NCI-H187 treated with DMSO at 0.1 percent for 48 hours (cell line): ENCODE measurements around the gene PRKN.
"Not testable (repeated sequence)": the region's sequence is repeated elsewhere in the genome, so short reads cannot be mapped to it uniquely, and the experiment has no call there.

Source experiments
- DNase-seq: peaks from one replicate; lab custom pipeline; 2025; lab: John Stamatoyannopoulos, UW

The PRKN gene

DNA sequence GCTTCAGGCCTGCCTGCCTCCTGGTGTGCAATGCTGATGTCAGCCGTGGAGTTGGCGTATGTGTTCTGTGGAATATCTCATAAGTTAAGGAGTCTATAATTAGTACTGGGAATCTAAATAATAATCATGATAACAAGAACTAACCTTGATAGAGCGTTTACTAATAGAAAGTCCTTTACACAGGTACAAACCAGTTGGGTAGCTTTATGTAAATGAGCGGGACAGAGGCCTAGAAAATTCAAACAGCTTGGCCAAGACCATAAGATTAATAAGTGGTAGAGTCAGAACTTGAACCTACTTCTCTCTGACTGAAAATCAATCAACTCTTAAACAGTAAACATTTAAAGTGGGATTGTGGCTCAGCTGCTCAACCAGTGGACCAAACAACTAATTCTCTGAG, 882.8 kb downstream of the PRKN start:
- no peak for DNase-seq

DNA sequence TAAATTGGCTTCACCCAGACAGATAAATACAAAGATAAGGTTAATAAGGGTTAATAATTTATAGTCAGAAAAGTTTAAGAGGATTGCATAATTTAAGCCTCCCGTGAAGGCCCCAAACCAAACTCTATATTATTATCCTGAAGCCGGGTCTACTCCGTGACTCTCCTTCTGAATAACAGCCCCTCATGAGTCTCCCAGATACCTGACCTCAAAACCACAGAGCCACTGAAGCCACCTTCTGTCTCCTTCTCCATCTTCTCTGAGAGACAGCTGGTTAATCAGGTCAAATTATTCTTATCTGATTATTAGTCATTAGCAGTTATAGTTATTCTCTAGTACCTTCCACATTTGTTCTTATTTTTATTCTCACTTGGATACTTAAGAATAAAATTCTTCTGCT, 884.5 kb downstream of the PRKN start:
- no peak for DNase-seq

DNA sequence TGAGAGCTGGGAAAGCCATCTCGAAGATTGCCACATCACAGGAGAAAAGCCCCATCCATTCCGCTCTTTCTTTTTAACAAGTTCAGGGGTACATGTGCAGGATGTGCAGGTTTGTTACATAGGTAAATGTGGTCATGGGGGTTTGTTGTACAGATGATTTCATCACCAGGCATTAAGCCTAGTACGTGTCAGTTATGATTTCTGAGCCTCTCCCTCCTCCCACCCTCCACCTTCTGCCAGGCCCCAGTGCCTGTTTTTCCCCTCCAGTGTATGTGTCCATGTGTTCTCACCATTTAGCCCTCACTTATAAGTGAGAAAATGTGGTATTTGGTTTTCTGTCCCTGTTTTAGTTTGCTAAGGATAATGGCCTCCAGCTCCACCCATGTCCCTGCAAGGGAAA, 887.2 kb downstream of the PRKN start:
- DNase-seq: no peak

DNA sequence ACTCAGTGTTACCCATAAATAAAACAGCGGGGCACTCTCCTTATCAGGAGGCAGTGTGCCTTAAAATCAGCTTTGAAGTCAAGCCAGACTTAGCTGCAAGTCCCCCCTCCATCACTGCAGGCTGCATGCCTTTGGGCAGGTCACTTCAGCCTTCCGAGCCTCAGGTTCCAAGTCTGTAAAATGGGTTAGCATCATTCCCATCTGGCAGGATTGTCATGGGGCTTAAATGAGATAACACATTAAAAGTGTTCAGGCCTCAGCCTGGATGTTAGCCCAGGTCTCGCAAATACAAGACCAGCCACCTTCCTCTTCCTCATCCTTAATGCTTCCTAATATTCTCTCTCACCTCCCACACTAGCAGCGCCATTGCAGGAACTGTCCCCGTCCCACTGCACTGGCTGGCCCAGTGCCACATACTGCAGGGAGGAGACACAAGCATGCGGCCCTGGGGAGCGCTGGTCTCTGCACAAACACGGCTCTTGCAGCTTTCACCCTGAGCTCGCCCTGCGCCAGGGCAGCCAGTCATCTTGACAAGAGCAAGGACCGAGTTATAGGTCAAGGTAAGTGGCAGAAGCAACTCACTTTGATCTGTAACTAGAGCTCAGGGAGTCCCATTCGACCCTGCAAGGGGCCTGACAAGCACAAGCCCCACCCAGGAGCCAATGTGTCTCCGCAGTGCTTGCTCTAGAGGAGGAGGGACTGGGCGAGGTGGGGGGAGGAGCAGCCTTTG, 889.1 kb downstream of the PRKN start:
- DNase-seq: no peak

DNA sequence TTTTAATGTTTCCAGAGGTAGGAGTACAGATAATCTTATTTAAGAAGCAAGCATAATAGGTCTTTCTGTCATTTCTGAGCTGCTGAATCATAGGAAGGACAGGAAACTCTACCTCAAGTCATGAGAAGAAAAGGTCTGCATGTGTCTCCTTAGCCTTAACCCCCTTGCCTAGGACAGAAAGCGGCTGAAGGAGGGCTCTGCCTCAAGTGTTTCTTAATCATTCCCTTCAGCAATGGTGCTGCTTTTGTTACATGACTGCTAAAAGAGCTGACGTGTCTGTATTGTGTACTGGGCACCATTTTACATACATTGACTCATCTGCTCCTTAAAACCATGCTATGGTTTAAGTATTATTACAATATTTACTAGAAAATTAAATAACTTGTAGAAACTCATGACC, 889.7 kb downstream of the PRKN start:
- DNase-seq: no peak

DNA sequence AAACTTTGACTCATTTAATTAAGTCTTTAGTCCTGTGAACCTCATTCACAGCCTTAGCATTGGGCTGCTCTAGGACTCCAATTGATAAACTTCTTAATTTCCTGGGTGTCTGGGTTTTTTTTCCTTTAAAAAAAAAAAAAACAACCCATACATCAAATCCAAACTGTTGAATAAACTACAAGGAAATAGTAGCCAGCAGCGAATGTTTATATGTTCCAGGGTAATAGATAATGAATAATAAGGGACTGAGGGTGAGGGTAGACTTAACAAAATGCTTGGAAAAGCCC, 890.2 kb downstream of the PRKN start:
- no peak for DNase-seq

DNA sequence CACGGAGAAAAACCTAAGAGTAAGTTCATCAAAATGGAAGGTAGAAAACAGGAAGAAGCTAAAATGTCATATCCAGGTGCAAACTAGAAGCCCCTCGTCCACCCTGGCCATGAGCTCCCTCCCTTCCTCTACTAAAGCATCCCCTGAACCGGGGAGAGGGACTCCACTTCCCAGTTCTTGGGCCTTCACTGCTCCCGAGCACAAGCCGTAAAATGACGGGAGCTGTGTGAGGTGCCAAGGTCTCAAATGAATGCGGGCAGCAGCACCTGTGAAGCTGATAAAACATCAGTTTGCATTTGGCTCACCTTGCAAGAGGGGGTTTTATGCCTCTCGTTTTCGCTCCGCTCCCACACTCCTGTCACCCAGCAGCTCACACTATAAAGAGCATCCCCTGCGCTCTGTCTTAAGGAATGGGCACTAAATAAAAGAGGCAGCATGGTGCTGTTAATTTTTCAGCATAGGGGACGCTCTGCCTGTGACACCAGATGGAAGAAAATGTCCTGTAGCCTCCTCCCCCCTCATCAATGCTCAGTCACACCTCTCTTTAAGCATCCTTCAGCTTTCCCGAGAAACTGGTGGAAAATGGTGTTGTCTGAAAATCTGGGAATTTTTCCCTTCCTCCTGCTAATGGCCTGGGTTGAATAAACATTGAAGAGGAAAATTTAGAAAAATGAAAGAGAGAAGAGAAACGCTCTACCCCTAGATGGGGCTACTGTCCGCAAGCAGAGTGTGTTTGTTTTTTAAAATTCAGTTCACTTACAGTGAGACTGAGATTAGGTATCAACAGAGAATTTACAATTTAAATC, 890.7 kb downstream of the PRKN start:
- DNase-seq: no peak

DNA sequence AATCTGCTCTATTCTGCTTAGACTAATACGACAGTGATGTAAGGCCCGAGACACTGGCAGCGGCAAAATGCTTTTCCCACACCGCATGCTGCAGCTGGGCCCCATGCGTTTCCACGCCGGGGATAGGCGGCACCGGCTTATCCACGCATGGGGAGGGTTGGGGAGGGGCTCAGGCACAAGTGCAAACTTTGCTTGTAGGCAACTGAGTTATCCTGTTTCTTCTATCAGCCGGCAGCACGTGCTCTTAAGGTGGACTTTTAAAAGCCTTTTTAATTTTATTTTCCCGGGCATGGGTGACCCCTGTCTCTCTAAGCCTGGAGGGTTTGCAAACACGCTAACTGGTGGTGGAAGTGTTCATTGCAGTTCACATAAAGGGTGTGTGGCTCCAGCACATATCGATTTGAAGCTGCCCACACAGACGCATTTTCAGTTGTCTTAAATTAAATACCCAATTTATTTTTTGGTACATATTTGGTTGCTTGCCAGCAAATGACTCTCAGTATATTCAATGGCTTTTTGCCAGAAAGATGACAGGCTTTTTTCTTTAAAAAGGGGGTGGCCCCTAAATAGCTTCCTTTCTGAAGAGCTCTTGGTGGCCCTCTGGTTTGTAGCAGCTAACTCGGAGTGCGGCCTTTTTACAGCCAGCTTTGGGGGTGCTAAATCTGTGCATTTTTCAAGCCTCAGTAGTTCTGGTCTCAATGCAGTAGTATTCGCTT, 891.9 kb downstream of the PRKN start:
- no peak for DNase-seq

DNA sequence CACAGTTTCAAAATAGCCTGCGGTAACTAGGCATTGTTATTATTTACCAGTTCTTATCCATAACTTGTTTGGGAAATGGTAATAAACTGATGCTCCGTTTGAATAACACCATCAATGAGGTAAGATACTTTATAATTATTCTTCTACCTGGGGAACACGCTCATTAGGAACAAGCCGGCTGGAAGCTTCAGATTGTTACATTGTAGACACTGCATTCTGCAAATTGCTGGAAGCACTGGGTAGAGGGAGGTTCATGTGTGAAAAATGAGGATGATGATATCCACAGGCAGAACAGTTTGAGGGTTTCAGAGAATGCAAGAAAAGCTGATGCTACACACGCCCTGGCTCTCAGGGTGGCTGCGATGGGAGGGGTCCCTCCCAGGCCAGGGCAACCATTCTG, 893.1 kb downstream of the PRKN start:
- no peak for DNase-seq

DNA sequence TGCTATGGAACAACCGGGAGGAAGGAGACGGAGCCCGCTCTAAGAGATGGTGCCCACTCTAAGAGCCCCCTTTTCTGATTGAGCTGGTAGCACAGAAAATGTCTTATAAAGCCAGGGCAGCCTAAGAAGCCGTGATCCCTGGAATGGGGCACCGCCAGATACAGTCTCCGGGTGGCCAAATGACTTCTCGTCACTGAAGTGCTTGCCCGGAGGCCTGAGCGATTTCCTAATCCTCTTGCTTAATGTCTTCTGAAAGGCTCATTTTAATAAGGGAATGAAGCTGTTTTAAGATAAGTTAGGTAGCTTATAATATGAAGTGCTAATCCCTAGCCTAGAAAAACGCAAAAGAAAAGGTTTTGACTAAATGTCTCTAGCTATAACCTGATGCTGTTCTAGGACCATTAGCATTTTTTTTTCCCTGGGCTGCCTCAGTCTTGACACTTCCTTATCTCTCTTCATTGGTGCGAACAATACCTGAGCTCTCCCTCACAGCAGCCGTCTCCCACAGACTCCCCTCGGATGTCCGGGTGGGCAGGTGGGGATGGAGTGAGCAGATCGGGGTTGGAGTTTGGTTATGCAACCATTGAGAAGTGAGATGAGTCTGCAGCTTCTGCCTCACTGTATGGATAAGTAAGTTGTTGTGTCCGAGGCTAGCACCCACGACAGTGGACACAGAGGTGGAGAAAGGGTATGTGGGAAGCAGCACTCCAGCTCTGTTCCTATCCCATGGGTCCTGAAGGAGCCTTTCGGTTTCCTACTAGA, 894.3 kb downstream of the PRKN start:
- DNase-seq: no peak

DNA sequence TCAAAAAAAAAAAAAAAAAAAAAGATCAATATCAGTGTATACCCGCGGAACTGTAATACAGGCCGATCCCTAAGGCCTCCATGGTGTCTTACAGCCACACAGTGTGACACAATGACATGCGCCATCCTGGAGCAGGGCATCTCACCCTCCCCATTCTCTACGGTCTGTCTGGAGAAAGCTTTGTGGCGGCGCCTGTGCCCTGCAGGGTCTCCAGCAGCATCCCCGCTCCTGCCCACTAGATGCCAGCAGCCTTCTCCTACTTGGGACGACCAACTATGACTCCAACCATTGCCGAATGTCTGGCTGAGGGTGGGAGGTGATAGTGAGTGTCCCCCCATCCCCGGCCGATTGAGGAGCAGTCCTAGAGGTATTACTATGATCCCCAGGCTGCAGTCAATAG, 894.9 kb downstream of the PRKN start:
- no peak for DNase-seq

DNA sequence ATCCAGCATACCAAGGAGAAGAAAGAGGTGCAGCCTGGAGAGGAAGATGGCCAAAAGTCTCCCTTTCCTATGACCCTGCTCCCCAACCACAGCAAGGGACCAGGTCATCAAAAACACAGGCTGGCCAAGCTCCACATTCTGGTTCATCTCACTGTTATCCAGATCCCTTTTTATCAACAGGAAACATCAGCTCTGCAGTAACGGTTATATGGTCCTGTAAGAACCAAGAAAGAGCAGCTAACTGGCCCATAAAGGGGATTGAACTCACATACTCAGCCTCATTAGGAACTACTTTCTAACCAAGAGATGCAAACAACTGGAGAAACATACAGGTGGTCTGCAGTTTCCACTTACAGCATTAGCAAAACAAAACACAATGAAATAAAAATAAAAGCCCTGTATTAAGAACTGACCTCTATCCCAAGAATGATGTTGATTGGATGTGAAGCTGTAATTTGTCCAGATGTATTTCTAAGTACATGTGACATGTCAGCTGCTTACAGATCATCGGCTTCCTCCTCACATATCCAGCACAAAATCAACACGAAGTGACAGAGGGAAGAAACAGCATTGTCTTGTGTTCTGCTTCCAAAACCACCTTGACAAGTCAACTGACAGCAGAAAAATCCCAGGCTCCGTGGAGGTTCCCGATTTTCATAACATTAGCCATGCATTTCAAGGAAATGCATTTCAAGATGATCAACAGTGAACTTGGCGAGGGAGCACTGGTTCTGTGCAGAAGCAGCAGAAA, 896.5 kb downstream of the PRKN start:
- DNase-seq: no peak

DNA sequence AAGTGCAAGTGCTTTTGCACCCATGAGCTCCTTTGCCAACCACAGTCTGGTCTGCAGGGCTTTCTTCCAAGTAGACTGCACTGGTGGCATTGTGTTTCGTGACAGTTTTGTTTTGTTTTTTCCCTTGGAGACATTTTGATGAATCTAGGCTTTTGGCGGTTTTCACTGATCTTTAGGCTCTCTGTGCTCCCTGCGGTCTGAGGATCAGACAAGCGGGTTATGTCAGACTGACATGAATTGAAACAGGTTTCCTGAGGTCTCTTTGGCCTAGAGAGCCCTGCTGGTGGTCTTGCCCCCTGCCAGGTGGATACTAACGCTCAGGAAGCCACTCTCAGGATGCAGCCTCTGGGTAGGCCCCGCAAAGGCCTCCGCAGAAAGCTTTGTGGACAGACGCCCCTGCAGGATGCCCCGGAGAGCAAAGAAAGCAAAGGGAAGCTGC, 898.3 kb downstream of the PRKN start:
- DNase-seq: no peak

DNA sequence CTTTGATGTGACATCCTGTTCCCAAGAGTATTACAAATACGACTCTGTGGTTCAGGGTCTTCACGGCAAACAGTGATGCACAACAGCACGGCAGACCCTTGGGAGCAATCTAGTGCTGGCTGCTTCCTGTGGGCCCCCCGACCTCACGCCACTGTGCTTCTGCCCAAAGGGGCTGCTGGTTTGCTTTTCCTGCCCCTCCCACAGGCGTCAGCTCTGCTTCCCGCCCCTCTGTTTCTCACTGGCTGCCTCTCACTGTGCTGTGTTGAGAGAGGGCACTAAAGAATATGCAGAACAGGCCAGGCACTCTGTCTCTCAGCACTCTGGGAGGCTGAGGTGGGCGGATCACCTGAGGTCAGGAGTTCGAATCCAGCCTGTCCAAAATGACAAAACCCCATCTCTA, 899.2 kb downstream of the PRKN start:
- no peak for DNase-seq

DNA sequence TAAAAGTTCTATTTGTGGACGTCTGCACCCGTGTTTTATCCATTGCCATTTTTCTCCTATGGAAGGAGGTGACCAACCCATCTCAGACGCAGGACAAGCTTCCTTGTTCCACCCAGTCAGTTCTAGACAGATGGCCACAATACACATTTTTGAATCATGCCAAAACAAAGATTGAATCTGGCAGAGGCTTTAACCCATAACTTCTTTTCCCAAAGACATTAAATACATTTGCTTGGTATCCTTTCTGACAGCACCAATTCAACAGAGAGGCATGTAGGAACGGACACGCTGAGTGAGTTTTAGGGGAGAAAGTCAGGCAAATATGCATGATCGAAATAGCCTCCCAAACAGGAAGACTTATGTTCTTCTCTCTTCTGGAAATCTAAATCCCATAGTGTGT, 901.1 kb downstream of the PRKN start:
- no peak for DNase-seq

DNA sequence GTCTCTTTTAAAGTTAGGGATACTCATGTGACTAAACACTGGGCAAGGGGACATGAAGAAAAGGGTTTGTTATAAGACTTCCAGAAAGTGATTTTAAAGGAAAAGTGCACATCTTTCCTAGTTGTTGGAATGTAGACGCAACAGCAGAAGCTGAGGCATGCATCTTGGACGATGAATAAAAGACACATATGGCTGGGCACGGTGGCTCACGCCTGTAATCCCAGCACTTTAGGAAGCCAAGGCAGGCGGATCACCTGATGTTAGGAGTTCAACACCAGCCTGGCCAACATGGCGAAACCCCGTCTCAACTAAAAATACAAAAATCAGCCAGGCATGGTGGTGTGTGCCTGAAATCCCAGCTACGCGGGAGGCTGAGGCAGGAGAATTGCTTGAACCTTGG, 905.4 kb downstream of the PRKN start:
- DNase-seq: not testable (repeated sequence)

DNA sequence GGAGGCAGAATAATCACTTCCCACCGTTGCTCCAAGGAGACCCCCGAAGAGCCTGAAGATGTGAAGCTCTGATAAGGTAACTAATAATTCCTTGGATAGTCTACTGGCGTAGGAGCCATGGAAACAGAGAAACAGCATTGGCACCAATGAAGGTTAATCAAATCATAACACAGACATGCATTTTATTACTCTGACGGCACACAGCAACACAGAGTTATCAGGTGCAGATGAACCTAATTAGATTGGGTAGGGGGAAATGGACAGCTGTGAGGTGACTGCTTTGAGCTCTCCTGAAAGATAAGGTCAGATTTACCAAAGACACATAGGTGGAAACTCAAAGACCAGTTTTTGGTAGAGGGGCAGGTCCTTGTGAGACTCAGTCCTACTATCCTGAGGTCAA, 909.7 kb downstream of the PRKN start:
- DNase-seq: no peak

DNA sequence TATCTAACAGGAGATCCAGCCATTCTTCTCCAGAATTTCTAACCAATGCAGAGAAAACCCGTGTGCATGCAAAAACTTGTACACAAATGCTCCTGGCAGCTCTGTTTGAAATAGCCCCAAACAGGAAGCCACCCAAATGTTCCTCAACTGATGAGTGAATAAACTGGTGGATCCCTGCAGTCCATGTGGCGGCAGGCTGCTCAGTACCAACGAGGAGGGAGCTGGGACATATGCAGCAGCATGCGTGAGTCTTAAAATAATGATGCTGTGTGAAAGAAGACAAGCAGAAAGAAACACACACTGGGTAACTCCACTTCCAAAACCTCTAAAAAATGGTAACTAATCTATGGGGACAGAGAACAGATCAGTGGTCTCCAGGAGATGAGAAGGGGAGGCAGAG, 911.6 kb downstream of the PRKN start:
- no peak for DNase-seq

DNA sequence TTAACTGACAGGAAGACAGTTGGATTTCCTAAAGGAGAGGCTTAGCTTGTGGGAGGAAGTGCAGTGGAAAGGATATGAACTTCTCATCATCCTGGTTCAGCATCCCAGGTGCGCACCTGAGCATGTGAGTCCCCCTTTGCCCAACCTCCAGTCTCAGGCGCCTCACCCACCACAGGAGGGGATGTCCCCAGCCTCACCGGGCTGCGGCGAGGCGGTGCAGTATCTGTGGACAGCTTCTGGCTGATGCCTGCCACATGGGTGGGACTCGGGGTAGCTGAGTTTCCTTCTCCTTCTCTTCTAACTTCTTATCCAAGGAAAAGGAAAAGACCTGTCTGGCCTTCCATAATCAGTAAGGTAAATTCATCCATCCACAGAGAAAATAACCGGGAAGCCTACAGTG, 914.4 kb downstream of the PRKN start:
- DNase-seq: no peak

DNA sequence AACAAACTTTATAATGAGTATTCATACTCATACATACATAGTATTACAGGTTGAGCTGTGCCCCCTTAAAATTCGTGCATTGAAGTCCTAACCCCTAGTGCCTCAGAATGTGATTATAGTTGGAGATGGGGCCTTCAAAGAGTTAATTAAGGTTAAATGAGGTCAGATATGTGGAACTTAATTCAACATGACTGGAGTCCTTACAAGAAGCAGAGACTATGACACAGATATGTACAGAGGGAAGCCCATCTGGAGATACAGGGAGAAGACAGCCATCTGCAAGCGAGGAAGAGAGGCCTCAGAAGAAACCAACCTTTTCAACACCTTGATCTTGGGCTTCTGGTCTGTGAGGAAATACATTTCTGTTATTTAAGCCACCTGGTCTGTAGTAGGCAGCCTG, 917.6 kb downstream of the PRKN start:
- DNase-seq: no peak

DNA sequence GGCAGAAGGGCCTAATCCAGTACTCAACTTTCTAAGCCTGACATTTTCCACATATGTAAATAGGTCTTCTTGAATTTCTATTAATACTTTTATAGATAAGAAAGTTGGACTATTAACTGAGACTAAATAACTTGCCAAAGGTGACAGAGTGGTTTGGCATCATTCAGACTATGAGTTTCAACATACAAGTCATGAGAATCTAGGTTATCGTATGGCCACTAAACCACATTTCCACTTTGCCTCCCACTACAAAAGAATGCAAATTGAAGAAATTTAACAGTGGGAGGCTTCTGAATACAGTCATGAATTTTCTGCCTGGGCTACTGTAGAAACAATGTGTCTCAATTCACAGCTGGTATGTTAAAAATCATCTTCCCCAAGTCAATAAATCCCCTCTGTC, 922.7 kb downstream of the PRKN start:
- no peak for DNase-seq

DNA sequence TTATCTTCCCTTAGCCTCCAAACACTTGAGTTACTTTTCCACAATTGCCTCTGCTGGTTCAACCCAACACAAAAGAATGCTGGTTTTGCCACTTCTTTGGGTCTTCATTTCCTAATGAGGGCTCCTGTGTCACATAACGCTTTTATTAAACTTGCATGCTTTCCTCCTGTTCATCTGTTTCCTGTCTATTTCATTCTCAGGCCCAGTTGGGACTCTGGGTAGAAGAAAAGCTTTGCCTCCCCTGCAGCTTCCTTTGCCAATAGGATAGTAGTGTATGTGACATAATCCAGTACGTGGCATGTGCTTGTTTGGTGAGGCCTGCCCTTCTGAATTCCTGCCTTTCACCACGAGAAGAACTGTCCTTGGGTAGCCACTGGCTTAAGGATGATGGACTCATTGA, 924.4 kb downstream of the PRKN start:
- DNase-seq: no peak
